ENCODE measurements around the gene AKT2.

Gene AKT2

DNA sequence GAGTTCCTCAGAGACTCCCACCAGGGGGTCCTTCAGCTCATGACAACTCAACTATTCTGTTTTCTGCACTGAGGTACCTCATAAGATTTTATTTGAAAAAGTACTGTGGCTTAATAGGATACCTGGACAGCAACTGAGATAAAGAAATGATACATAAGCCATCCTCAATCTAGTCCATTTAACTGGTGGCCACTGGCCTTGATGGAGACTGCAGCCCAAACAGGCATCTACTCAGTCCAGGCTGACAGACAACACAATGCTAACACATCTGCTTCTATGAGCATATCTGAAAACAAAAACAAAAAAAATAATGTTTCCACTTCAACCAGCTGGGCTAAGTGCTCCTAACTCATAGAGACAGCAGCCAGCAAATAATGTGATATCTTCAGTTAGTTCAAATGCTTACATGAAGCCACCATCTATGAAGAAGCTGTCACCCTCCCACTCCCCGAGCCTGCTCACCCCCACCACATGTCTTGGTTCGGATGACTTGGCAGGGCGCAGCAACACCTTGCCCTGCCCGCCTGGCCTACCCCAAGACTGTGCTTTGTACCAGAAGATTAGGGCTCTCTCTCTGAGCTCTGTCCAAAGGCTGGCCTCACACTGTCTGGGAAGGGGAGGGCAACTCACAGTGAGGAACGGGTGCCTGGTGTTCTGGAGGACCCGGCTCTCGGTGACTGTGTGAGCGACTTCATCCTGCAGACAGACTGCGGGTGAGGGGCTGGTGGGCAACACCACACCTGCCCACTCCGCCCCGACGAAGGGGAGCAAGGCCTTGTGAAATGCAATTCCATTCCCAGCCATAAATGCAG is 45.5 kb downstream of the AKT2 start:
- Histone ChIP-seq H3K27me3 (ENCODE audit: insufficient read depth, poor library complexity, severe bottlenecking) (no peaks in the 10 kb centered on the region), H3K4me1 (ENCODE audit: insufficient read depth, poor library complexity, severe bottlenecking) (no peaks in the 10 kb centered on the region), H3K36me3 (ENCODE audit: low read depth) (peaks cover 36% of the 10 kb centered on the region), H3K9me3 (ENCODE audit: severe bottlenecking) (no peaks in the 10 kb centered on the region), H3K4me3 (ENCODE audit: severe bottlenecking) (no peak overlapping the region), H3K27ac (ENCODE audit: poor library complexity, severe bottlenecking) (no peak overlapping the region)
- TF ChIP-seq, protein P1, sequence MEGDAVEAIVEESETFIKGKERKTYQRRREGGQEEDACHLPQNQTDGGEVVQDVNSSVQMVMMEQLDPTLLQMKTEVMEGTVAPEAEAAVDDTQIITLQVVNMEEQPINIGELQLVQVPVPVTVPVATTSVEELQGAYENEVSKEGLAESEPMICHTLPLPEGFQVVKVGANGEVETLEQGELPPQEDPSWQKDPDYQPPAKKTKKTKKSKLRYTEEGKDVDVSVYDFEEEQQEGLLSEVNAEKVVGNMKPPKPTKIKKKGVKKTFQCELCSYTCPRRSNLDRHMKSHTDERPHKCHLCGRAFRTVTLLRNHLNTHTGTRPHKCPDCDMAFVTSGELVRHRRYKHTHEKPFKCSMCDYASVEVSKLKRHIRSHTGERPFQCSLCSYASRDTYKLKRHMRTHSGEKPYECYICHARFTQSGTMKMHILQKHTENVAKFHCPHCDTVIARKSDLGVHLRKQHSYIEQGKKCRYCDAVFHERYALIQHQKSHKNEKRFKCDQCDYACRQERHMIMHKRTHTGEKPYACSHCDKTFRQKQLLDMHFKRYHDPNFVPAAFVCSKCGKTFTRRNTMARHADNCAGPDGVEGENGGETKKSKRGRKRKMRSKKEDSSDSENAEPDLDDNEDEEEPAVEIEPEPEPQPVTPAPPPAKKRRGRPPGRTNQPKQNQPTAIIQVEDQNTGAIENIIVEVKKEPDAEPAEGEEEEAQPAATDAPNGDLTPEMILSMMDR (IDR thresholded peaks at IDR 0.05; ENCODE audit: poor library complexity, severe bottlenecking) = no peak
- no peak for ATAC-seq (ENCODE audit: low read depth)
- DNase-seq (ENCODE audit: low spot score) = no peak

DNA sequence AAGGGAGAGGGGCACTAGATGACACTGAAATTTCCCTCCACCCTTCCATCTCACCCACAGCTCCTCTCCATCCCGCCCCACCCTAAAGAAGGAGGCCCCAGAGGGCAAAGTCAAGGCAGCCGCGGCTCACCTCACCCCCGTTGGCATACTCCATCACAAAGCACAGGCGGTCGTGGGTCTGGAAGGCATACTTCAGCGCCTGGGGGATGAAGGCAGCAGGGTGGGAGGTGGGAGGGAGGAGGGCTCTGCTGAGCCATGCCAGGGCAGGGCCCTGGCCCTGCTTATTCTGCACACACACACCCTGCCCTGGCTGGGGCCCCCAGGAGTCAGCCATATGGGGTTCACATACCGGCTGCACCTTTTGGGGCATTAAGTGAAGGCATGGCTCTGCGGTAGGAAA is 46.4 kb downstream of the AKT2 start:
- TF ChIP-seq, protein P1 (IDR thresholded peaks at IDR 0.05; ENCODE audit: poor library complexity, severe bottlenecking) = no peak
- Histone ChIP-seq H3K36me3 (ENCODE audit: low read depth) (peaks cover 36% of the 10 kb centered on the region), H3K4me3 (ENCODE audit: severe bottlenecking) (no peak overlapping the region), H3K4me1 (ENCODE audit: insufficient read depth, poor library complexity, severe bottlenecking) (no peaks in the 10 kb centered on the region), H3K9me3 (ENCODE audit: severe bottlenecking) (no peaks in the 10 kb centered on the region), H3K27me3 (ENCODE audit: insufficient read depth, poor library complexity, severe bottlenecking) (no peaks in the 10 kb centered on the region), H3K27ac (ENCODE audit: poor library complexity, severe bottlenecking) (no peak overlapping the region)
- ATAC-seq (ENCODE audit: low read depth) (no peak), DNase-seq (ENCODE audit: low spot score) (no peak)

DNA sequence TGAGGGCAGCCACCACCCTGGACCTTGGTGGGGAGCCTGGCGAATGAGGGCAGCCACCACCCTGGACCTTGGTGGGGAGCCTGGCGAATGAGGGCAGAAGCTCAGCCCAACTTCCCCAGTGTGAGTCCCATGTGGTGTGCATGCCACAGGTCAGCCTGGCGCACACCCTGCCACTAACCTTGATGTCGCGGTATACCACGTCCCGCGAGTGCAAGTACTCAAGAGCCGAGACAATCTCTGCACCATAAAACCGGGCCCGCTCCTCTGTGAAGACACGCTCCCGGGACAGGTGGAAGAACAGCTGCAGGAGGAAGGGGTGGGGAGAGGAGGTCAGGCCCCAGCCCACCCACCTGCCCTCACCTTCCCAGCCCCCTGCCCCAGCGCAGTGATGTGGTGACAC is 47.4 kb downstream of the AKT2 start:
- H3K9me3 ChIP-seq (ENCODE audit: severe bottlenecking) = no peaks in the 10 kb centered on the region
- DNase-seq (ENCODE audit: low spot score) (peak; percentile 51), ATAC-seq (ENCODE audit: low read depth) (no peak)
- H3K27me3 ChIP-seq (ENCODE audit: insufficient read depth, poor library complexity, severe bottlenecking) = no peaks in the 10 kb centered on the region
- no peak overlapping the region for H3K4me3 ChIP-seq (ENCODE audit: severe bottlenecking)
- peaks cover 36% of the 10 kb centered on the region for H3K36me3 ChIP-seq (ENCODE audit: low read depth)
- no peak overlapping the region for H3K27ac ChIP-seq (ENCODE audit: poor library complexity, severe bottlenecking)
- no peaks in the 10 kb centered on the region for H3K4me1 ChIP-seq (ENCODE audit: insufficient read depth, poor library complexity, severe bottlenecking)
- TF ChIP-seq, protein P1 (IDR thresholded peaks at IDR 0.05; ENCODE audit: poor library complexity, severe bottlenecking) = no peak

DNA sequence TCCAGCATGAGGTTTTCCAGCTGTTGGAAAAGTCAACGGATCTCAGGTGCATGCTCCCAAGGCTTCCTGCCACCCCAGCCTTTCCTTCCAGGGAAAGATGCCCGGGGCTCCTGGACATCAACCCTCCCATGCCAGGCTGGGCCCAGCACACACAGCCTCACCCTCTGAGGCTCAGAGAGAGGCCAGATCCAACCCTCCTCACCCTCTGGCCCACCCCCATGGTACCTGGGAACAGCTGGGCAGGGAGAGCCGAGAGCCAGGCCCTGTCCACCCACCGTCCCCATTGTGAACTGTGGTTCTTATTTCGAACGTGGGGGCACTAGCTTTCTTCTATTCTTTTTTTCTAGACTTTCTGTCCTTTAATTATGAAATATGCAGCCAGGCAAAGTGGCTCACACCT is 48.8 kb downstream of the AKT2 start:
- H3K36me3 ChIP-seq (ENCODE audit: low read depth) = peaks cover 36% of the 10 kb centered on the region
- no peaks in the 10 kb centered on the region for H3K27me3 ChIP-seq (ENCODE audit: insufficient read depth, poor library complexity, severe bottlenecking)
- no peaks in the 10 kb centered on the region for H3K4me1 ChIP-seq (ENCODE audit: insufficient read depth, poor library complexity, severe bottlenecking)
- ATAC-seq (ENCODE audit: low read depth) (no peak), DNase-seq (ENCODE audit: low spot score) (peak; percentile 34)
- no peak overlapping the region for H3K4me3 ChIP-seq (ENCODE audit: severe bottlenecking)
- TF ChIP-seq, protein P1 (IDR thresholded peaks at IDR 0.05; ENCODE audit: poor library complexity, severe bottlenecking) = no peak
- no peak overlapping the region for H3K27ac ChIP-seq (ENCODE audit: poor library complexity, severe bottlenecking)
- H3K9me3 ChIP-seq (ENCODE audit: severe bottlenecking) = no peaks in the 10 kb centered on the region

DNA sequence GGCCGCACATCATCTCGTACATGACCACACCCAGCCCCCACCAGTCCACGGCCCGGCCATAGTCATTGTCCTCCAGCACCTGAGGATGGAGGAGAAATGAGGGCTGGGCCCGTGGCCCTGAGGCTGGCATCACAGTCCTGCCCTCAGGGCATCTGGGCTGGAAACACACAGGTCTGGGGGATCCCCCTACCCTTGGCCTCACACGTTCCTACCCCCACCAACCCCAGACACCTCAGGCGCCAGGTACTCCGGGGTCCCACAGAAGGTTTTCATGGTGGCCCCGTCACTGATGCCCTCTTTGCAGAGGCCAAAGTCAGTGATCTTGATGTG is 49.2 kb downstream of the AKT2 start:
- no peaks in the 10 kb centered on the region for H3K9me3 ChIP-seq (ENCODE audit: severe bottlenecking)
- ATAC-seq (ENCODE audit: low read depth) (no peak), DNase-seq (ENCODE audit: low spot score) (no peak)
- TF ChIP-seq, protein P1 (IDR thresholded peaks at IDR 0.05; ENCODE audit: poor library complexity, severe bottlenecking) = no peak
- no peak overlapping the region for H3K27ac ChIP-seq (ENCODE audit: poor library complexity, severe bottlenecking)
- H3K36me3 ChIP-seq (ENCODE audit: low read depth) = peaks cover 35% of the 10 kb centered on the region
- no peak overlapping the region for H3K4me3 ChIP-seq (ENCODE audit: severe bottlenecking)
- H3K4me1 ChIP-seq (ENCODE audit: insufficient read depth, poor library complexity, severe bottlenecking) = no peaks in the 10 kb centered on the region
- H3K27me3 ChIP-seq (ENCODE audit: insufficient read depth, poor library complexity, severe bottlenecking) = no peaks in the 10 kb centered on the region
